Duodenal mucosa (tissue), 2 donors: ENCODE data around the gene WDR5B.

ENCODE experiments used
- H3K27ac ChIP-seq: one replicate; pipeline ENCODE4 v1.7.0; 2013; ENCODE audit warnings: low read depth, low read length
- H3K27me3 ChIP-seq, 2 donors: one replicate each; pipeline ENCODE4 v1.7.0; 2013; ENCODE audit warnings: low read length in 2 of 2, control low read depth in 1 of 2; ENCODE audit not compliant: insufficient read depth in 2 of 2, control insufficient read depth in 1 of 2
- H3K36me3 ChIP-seq, 2 donors: one replicate each; pipeline ENCODE4 v1.7.0; 2013; ENCODE audit warnings: low read length in 2 of 2, control low read depth in 1 of 2; ENCODE audit not compliant: insufficient read depth in 2 of 2, control insufficient read depth in 1 of 2
- H3K4me1 ChIP-seq, 2 donors: one replicate each; pipeline ENCODE4 v1.7.0; 2013; ENCODE audit warnings: low read length in 2 of 2, control low read depth in 1 of 2; ENCODE audit not compliant: insufficient read depth in 2 of 2, control insufficient read depth in 1 of 2
- H3K4me3 ChIP-seq, 2 donors: one replicate each; pipeline ENCODE4 v1.7.0; 2013; ENCODE audit warnings: low read length in 2 of 2, low read depth in 1 of 2
- H3K9ac ChIP-seq, 2 donors: one replicate each; pipeline ENCODE4 v1.7.0; 2013; ENCODE audit warnings: low read length in 2 of 2, low read depth in 1 of 2
- H3K9me3 ChIP-seq, 2 donors: one replicate each; pipeline ENCODE4 v1.7.0; 2013; ENCODE audit warnings: low read length in 2 of 2, control low read depth in 1 of 2; ENCODE audit not compliant: control insufficient read depth in 1 of 2

The WDR5B gene

GRCh38 chr3:122394173-122394572, 21.7 kb downstream of the WDR5B start:
- Histone ChIP-seq H3K36me3 (peaks cover 0 to 6% of the 10 kb centered on the region in 2 donors), H3K9ac (no peak overlapping the region), H3K9me3 (no peaks in the 10 kb centered on the region), H3K4me3 (no peak overlapping the region), H3K4me1 (peaks cover 0 to 7% of the 10 kb centered on the region in 2 donors), H3K27me3 (no peaks in the 10 kb centered on the region), H3K27ac (no peak overlapping the region)

DNA sequence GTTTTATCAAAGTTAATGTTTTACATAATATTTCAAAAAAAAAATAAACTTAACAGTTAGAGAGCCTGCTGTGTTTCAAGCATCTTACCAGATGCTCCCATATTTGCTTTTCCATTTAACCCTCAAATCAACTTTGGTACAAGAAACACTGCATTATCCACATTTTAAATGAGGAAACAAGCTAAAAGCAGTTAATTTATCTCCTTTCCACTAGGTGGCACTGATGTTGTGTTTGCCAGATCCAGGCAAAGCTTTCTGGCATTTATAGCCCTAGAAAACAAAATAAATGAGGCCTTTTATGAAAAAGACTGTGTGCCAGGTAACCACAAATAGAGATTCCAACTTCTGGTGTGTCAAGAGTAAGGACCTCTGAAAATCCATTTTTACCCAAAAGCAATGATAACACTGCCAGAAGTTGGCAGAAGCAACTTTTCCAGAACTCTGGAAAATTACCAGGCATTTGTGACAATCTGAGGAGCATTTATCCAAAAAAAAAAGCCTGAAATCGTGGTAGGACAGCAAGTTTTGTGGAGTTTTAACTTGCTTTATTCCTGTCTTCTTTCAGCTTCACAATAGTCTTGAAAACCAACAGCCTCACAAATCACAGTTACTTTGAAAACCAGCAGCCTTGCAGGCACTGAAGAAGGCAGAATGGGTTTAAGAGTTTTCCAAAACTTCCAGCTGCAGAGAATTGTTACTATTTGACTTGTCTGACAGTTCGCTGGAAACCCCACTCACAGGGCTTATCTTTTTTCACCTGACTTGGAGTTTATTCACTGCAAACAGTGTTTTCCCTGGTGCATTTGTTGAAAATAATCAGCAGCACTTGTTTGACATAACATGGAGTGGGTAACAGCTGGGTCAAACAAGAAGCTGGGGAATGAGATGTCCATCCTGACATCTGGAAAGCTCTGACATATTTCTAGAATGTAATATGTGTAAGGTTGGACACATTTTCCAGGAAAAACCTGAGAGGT, 22.7 kb downstream of the WDR5B start:
- Histone ChIP-seq H3K9me3 (no peaks in the 10 kb centered on the region), H3K27ac (no peak overlapping the region), H3K27me3 (no peaks in the 10 kb centered on the region), H3K4me1 (peaks cover 0 to 7% of the 10 kb centered on the region in 2 donors), H3K9ac (no peak overlapping the region), H3K4me3 (no peak overlapping the region), H3K36me3 (peaks cover 0 to 6% of the 10 kb centered on the region in 2 donors)

- no peaks in the 10 kb centered on the region for H3K9me3 ChIP-seq
- peaks cover 0 to 7% of the 10 kb centered on the region in 2 donors for H3K4me1 ChIP-seq
- H3K9ac ChIP-seq, result no peak overlapping the region
- no peak overlapping the region for H3K27ac ChIP-seq
- peaks cover 0 to 6% of the 10 kb centered on the region in 2 donors for H3K36me3 ChIP-seq
- H3K4me3 ChIP-seq, result no peak overlapping the region
- no peaks in the 10 kb centered on the region for H3K27me3 ChIP-seq
Observed at GRCh38 chr3:122391681-122392446, 24.0 kb downstream of the WDR5B start.

DNA sequence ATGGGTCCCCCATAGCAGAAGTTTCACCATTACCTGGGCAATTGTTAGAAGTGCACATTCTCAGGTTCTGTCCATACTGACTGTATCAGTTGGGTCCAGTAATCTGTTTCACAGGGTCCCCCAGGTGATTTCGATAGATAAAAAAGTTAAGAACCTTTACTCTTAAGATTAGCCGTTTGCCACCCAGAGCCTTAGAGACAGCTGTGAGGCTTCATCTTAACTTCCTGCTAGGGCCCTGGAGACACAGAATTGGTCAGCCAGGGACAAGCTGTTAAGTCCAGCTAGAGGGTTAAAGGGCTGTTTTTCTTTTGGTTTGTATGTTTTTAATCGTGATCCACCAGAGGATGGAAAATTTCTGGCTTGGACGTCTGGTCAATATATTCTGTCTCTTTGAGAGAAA, 25.2 kb downstream of the WDR5B start:
- Histone ChIP-seq H3K27ac (no peak overlapping the region), H3K27me3 (no peaks in the 10 kb centered on the region), H3K9ac (no peak overlapping the region), H3K36me3 (peaks cover 0 to 6% of the 10 kb centered on the region in 2 donors), H3K4me3 (no peak overlapping the region), H3K4me1 (peaks cover 0 to 11% of the 10 kb centered on the region in 2 donors), H3K9me3 (no peaks in the 10 kb centered on the region)

DNA sequence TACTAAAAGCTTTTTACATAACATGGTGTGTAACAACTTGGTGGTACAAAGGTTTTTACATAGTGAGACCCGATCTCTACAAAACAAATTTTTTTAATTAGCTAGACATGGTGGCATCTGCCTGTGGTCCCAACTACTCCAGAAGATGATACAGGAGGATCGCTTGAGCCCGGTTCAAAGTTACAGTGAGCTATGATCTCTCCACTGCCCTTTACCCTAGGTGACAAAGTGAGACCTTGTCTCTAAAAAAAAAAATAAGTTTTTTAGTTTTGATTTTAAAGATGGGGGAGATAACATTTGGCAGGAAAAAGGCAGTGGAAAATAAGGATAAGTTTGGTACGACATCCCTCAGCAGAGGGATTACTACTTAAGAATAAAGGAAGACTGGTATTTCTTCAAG, 26.0 kb downstream of the WDR5B start:
- Histone ChIP-seq H3K4me3 (no peak overlapping the region), H3K9me3 (no peaks in the 10 kb centered on the region), H3K27ac (no peak overlapping the region), H3K27me3 (no peaks in the 10 kb centered on the region), H3K4me1 (peaks cover 4 to 17% of the 10 kb centered on the region in 2 donors), H3K9ac (no peak overlapping the region), H3K36me3 (peaks cover 0 to 6% of the 10 kb centered on the region in 2 donors)

DNA sequence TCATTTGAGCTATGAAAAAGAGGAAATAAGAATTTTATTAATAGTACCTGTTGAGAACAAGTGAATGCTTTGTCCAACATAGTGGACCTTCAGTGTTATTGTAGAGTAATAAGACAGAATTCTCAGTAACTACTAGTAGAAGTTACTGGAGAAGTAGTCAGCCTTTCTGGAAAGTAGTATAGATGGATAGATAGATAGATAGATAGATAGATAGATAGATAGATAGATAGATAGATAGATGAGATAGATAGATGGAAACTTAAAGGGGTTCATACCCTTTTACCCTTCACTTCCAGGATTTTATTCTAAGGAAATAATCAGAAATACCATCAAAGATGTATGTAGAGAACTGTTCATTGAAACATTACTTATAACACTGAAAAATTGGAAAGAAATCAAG, 26.7 kb downstream of the WDR5B start:
- H3K27me3 ChIP-seq, result no peaks in the 10 kb centered on the region
- no peak overlapping the region for H3K4me3 ChIP-seq
- no peak overlapping the region for H3K9ac ChIP-seq
- no peaks in the 10 kb centered on the region for H3K9me3 ChIP-seq
- peaks cover 10 to 23% of the 10 kb centered on the region in 2 donors for H3K4me1 ChIP-seq
- H3K36me3 ChIP-seq, result peaks cover 0 to 5% of the 10 kb centered on the region in 2 donors
- H3K27ac ChIP-seq, result no peak overlapping the region

GRCh38 chr3:122387709-122388108, 28.2 kb downstream of the WDR5B start:
- Histone ChIP-seq H3K27ac (no peak overlapping the region), H3K27me3 (no peaks in the 10 kb centered on the region), H3K9ac (no peak overlapping the region), H3K9me3 (no peaks in the 10 kb centered on the region), H3K4me1 (peaks cover 10 to 23% of the 10 kb centered on the region in 2 donors), H3K36me3 (no peaks in the 10 kb centered on the region), H3K4me3 (no peak overlapping the region)

DNA sequence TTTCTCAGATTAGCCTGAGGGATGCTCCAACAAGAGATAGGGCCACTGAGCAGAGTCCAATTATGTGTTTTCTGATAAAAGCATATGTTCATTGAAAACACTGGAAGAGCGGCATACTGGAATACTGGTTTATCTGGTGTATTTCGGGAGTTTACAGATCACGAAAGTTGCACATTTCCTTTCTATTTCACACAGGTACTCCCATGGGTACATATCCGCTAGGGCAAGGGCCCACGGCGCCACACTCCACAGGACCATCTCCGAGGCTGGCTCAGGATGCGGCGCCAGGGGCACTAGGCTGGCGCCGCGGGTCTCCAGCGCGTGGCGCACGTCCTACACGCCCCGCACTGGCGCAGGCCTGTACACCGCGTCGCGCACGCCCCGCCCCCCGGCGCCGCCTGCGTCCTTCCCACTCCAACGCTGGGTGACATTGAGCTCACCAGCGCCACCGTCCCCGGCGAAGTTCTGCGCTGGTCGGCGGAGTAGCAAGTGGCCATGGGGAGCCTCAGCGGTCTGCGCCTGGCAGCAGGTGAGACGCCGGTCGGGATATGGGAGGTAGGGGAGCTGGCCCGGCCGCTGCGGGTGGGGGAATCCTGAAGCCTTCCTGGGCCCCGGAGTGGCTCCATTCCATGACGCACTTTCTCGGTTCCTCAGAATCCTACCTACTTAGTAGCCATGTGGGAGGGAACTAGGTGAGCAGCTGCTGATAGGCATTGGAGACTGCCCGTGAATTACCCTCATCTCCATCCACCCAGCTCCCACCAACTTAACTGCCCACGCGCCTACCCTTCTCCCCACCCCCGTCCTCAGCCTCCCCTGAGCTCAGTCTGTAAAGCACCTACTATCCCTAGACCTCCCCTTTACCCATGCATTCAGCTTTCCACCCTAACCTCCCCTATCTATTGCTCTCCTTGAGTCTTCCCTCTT, 31.8 kb downstream of the WDR5B start, which contains the start of gene FAM162A:
TSS of gene FAM162A (plus strand) at position 412 of the 927 bp plus-strand sequence. CDS start at position 496, 84 bp downstream.
- Histone ChIP-seq H3K9ac (peak within 1 kb of the TSS; percentile 78 to 95), H3K36me3 (no peaks in the 10 kb centered on the region), H3K9me3 (no peaks in the 10 kb centered on the region), H3K27me3 (no peaks in the 10 kb centered on the region), H3K4me3 (peak within 1 kb of the TSS; percentile 96 to 97), H3K27ac (peak within 1 kb of the TSS; percentile 86), H3K4me1 (peaks cover 16 to 23% of the 10 kb centered on the region in 2 donors)

DNA sequence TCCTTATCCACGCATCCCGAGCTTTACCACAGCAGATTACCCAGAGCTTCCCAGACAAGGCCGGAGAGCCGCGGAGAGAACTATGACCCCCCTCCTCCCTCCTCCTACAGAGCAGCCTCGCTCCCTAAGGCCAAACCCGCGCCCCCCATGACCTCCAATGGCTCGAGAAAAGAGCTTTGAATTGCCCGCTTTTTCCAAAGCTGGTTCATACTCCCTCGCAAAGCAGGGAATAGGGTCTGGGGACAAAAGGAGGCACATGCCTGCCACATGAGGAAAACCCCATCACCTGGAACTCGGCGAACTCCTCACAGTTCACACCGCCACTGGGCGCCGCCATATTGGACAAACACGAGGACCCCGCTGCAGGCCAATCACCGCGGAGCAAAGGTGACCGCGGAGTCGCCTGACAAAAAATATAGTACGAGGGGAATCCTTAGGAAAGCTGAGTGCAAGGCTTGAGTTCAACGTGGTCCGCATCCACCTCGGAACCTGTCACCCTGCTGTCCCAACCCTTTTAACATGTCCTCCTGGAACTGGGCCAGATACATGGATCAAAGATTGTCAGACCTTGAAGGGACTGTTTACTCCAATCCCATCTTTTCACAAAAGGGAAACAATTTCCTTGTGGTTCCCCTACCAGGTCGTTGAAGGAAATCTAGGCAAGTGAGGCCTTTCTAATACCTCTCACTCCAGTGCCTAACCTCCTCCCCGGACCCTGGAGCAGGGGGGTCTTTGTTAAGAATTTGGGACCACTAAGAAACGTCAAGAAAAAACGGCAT, 32.8 kb downstream of the WDR5B start, which contains the start of gene MIX23:
TSS of gene MIX23 (minus strand) at position 344 of the 779 bp plus-strand sequence. CDS start at position 337, 7 bp downstream.
- peaks cover 16 to 23% of the 10 kb centered on the region in 2 donors for H3K4me1 ChIP-seq
- H3K27ac ChIP-seq, result peak within 1 kb of the TSS; percentile 86
- no peaks in the 10 kb centered on the region for H3K27me3 ChIP-seq
- no peaks in the 10 kb centered on the region for H3K9me3 ChIP-seq
- peak within 1 kb of the TSS; percentile 78 to 95 for H3K9ac ChIP-seq
- peak within 1 kb of the TSS; percentile 96 to 97 for H3K4me3 ChIP-seq
- no peaks in the 10 kb centered on the region for H3K36me3 ChIP-seq
